Sigmoid colon (tissue), 4 donors: ENCODE measurements around the gene KMT2B.

Source experiments
- CTCF ChIP-seq, 4 experiments: fragments of 450-650 bp in 3 of 4; fragments of 200-600 bp in 1 of 4; IDR thresholded peaks; one replicate each; pipeline ENCODE4 v1.5.1; 2016 to 2019; ENCODE audit warnings: antibody characterized with exemption in 4 of 4, mild to moderate bottlenecking in 3 of 4, moderate library complexity in 2 of 4
- EP300 ChIP-seq, 4 donors: sonication (generic); formaldehyde crosslinking; IDR thresholded peaks; one replicate each; pipeline ENCODE4 v1.6.1; 2017; ENCODE audit warnings: antibody characterized with exemption in 4 of 4
- POLR2AphosphoS5 ChIP-seq, 4 donors: sonication (generic); formaldehyde crosslinking; IDR thresholded peaks; one replicate each; pipeline ENCODE4 v1.6.1; 2017; ENCODE audit warnings: antibody characterized with exemption in 4 of 4

- TF ChIP-seq POLR2AphosphoS5 (IDR thresholded peaks at IDR 0.05) (no peak), CTCF (IDR thresholded peaks at IDR 0.05) (no peak), EP300 (IDR thresholded peaks at IDR 0.05) (no peak)
These were observed 58.4 kb downstream of the KMT2B start for GRCh38 chr19:35776102-35776788.
